Measurements from ENCODE around the gene GRID1.

DNA sequence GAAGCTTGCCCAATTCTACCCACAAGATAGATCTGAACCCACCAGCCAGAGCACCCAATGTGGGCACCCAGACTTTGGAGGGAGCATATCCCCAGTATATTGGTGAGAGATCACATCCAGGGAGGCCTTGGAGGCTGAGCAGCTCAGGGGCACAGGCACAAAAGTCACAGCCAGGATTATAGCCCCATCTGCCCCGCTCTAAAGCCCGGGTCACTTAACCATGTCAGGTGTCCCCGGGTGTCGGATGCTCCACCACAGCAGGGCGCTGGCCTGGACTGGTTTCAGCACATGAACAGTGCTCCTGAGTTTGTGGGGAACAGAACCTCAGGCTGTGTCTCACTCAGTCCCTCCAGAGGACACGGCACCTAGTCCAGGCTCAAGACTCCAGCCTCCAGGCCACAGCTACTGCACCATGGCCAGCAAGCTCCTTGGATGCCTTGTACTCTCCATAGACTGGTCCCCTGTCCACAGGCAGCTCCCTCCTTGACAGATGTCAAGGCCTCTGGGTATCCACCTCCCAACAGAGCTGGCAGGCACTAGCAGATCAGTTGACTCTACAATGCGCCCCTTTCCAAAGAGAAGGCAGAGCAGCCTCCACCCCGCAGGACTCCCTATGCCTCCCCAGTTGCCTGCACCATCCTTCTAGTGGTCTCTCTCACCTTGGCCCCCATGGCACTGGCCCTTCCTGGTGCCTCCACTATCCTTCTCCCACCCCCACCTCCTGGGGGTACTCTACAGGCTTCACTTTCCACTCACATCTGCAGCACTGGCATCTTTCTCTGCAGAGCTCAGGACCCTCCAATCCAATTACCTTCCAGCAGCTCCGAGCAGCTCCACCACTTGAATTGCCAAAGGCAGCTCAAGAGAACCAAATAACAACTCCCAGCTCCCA lies 306.0 kb downstream of the GRID1 start:
- TF ChIP-seq, protein P1, sequence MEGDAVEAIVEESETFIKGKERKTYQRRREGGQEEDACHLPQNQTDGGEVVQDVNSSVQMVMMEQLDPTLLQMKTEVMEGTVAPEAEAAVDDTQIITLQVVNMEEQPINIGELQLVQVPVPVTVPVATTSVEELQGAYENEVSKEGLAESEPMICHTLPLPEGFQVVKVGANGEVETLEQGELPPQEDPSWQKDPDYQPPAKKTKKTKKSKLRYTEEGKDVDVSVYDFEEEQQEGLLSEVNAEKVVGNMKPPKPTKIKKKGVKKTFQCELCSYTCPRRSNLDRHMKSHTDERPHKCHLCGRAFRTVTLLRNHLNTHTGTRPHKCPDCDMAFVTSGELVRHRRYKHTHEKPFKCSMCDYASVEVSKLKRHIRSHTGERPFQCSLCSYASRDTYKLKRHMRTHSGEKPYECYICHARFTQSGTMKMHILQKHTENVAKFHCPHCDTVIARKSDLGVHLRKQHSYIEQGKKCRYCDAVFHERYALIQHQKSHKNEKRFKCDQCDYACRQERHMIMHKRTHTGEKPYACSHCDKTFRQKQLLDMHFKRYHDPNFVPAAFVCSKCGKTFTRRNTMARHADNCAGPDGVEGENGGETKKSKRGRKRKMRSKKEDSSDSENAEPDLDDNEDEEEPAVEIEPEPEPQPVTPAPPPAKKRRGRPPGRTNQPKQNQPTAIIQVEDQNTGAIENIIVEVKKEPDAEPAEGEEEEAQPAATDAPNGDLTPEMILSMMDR (IDR thresholded peaks at IDR 0.05): no peak
- no peak for TF ChIP-seq POLR2A (IDR thresholded peaks at IDR 0.05)

Measured in esophagus squamous epithelium (tissue), 4 donors.